Mucosa of rectum (tissue), 2 donors: Measurements from ENCODE around the gene SDF4.
A peak's percentile ranks its signal among the peaks of the same experiment; 100 is the strongest.

ENCODE experiments used
- H3K27ac ChIP-seq, 2 donors: one replicate each; pipeline ENCODE4 v1.7.0; 2013; ENCODE audit warnings: inconsistent platforms in 2 of 2, low read depth in 2 of 2, low read length in 2 of 2
- H3K27me3 ChIP-seq, 2 donors: one replicate each; pipeline ENCODE4 v1.7.0; 2013; ENCODE audit warnings: low read length in 2 of 2; ENCODE audit not compliant: control insufficient read depth in 2 of 2, insufficient read depth in 2 of 2
- H3K36me3 ChIP-seq, 2 donors: one replicate each; pipeline ENCODE4 v1.7.0; 2013; ENCODE audit warnings: low read length in 2 of 2; ENCODE audit not compliant: control insufficient read depth in 2 of 2, insufficient read depth in 2 of 2
- H3K4me1 ChIP-seq, 2 donors: one replicate each; pipeline ENCODE4 v1.7.0; 2013; ENCODE audit warnings: low read length in 2 of 2, mild to moderate bottlenecking in 1 of 2; ENCODE audit not compliant: control insufficient read depth in 2 of 2, insufficient read depth in 2 of 2
- H3K4me3 ChIP-seq, 2 donors: one replicate each; pipeline ENCODE4 v1.7.0; 2013; ENCODE audit warnings: low read length in 2 of 2
- H3K9ac ChIP-seq, 2 donors: one replicate each; pipeline ENCODE4 v1.7.0; 2013; ENCODE audit warnings: low read length in 2 of 2, low read depth in 1 of 2, mild to moderate bottlenecking in 1 of 2
- H3K9me3 ChIP-seq, 2 donors: one replicate each; pipeline ENCODE4 v1.7.0; 2013; ENCODE audit warnings: low read length in 2 of 2; ENCODE audit not compliant: control insufficient read depth in 2 of 2
- donor health status: healthy.
- donor health status: Normal muscosa, but diverticular disease.

SDF4 gene

DNA sequence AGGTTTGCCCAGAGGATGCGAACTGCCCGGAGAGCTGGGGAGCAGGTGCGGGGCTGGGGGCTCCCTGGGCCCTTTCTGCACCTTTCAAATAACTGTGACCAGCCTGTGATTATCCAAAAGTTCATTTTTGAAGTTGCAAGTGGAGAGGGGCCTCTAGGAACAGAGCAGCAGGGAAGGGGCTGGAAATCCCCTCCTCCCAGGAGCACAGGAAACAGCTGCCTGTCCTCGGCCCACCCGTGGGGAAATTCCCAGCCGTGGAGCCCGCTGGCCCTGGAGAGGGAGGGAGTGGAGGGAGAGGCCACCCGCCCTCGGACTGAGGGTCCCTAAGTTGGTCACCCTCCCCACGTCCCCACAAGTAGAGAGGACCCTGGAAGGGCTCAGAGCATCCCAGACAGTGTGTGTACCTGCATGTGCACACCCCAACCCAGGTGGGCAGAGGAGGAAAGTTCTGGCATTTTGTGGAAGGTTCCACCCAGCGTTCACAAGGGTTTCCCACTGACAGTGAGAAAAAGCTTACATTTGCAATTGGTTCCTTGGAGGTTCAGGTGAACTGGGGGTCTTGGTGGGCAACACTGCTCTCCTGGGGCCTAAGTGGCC is 16.6 kb downstream of the SDF4 start:
- no peak overlapping the region for H3K9ac ChIP-seq

DNA sequence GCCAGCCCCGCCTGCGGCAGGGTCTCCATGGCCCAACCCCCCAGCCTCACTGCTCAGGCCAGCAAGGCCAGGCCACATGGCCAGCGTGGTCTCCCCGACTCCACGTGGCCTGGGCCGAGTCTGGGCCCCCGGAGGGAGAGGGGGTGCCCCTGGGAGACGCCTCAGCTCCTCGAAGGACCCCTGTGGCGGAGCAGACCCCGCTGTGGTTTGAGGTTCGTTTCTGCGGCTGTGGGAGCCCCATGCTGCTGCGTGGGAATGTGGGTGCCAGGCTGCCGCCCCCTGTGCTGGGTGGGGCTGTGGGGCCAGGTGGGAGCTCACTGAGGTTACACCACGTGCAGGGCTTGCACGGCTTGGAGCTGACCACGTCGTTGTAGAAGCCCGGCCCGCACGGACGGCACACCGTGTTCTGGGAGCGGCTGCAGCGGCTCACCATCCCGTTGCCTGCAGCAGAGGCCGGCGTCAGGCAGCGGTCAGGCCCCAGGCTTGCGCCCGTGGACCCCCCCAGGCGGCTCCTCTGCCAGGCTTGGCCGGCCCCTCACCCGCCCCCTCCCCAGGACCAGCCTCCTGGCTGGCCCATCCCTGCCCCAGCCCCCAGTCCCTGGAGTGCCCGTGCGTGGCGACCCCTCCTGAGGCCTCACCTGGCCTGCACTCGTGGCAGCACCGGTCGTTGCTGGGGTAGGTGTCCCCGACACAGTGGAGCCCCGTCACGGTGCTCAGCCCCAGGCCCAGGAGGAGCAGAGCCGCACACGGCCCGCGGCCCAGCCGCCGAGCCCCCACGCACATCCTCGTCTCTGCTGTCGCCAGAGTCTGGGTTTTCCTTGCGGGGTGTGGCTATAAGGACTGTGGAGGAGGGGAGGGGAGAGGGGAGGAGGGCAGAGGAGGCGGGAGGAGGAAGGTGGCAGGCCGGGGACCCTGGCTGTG is 18.2 kb downstream of the SDF4 start, which contains the start of gene TNFRSF4:
TNFRSF4 (minus strand) TSS at position 809 of the 921 bp plus-strand sequence; CDS start at position 783, 26 bp downstream.
- Histone ChIP-seq H3K27ac (peak within 1 kb of the TSS in 1 of 2 donors; percentile 48), H3K9ac (no peak within 1 kb of the TSS), H3K27me3 (peaks cover 2 to 10% of the 10 kb centered on the region in 2 donors), H3K4me3 (peak within 1 kb of the TSS in 1 of 2 donors; percentile 13), H3K4me1 (peaks cover 3 to 5% of the 10 kb centered on the region in 2 donors), H3K9me3 (no peaks in the 10 kb centered on the region), H3K36me3 (peaks cover 15 to 20% of the 10 kb centered on the region in 2 donors)

More for the DNA sequence above, 16.6 kb downstream of the SDF4 start:
- H3K36me3 ChIP-seq = peaks cover 24 to 28% of the 10 kb centered on the region in 2 donors
- H3K27me3 ChIP-seq = peaks cover 0 to 4% of the 10 kb centered on the region in 2 donors
- H3K27ac ChIP-seq = no peak overlapping the region
- no peak overlapping the region for H3K4me3 ChIP-seq
- no peaks in the 10 kb centered on the region for H3K9me3 ChIP-seq
- peaks cover 3 to 5% of the 10 kb centered on the region in 2 donors for H3K4me1 ChIP-seq

DNA sequence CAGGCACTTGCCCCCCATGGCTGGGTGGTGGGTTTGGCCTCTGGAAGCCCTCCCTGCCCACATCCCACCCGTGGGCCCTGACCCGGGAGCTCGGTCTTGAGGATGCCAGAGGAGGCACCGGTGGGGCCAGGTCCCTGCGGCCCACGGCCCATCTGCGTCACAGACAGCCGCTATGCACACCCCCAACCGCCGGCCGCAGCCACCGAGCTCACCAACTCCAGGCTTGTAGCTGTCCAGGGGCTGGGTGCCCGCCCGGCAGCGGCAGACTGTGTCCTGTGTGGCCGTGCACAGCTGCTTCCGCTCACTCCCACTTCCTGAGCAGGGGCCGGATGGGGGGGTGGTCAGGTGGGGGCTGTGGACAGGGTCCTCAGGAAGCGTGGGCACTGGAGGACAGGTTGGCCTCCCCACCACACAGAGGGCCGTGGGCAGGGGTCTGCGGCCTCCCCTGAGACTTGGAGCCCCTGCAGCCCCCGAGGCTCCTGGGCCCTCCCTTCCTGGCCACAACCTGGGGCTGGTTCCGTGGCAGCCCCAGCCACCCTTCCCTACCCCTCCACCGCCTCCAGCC is 18.9 kb downstream of the SDF4 start:
- H3K36me3 ChIP-seq = peaks cover 8 to 12% of the 10 kb centered on the region in 2 donors
- peak overlapping the region; percentile 13 to 16 for H3K4me3 ChIP-seq
- H3K27ac ChIP-seq = peak overlapping the region; percentile 29 to 48
- H3K27me3 ChIP-seq = peaks cover 2 to 13% of the 10 kb centered on the region in 2 donors
- peaks cover 8 to 10% of the 10 kb centered on the region in 2 donors for H3K4me1 ChIP-seq
- peak overlapping the region in 1 of 2 donors; percentile 26 for H3K9ac ChIP-seq
- no peaks in the 10 kb centered on the region for H3K9me3 ChIP-seq

DNA sequence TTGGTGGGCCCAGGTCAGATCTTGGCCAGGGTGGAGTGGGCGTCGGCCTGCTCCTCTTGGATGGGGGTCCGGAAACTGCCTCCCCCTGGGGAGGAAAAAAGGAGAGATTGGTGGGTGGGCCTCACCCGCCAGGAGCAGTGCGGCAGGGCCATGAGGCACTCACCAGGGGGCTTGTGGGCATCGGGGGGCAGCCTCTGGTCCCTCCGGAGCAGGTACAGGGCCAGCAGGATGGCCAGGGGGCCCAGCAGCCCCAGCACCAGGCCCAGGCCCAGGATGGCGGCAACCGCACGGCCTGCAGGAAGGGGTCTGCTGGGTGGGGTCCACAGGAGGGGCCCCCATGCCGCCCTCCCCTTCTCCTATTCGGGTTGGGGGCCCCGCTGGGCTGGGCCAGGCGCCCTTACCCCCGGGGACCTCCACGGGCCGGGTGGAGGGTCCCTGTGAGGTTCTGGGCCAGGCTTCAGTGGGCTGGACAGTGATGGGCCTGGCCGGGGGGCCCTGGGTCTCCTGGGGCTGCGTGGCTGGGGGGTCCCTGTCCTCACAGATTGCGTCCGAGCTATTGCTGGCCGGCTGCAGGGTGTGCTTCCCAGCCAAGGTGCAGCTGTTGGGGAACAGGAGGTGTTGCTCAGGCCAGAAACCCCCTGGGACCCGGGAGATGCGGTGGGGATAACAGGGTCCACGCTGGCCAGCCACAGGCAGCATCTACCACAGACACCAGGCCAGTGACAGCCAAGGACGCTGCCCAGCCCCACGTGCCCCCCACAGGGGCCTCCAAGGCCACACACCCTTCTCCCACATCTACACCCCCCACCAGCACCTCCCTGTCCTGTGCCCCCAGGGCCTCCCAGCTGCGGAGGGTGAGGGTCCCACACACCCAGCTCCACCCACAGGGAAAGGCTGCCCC is 20.0 kb downstream of the SDF4 start:
- Histone ChIP-seq H3K27ac (no peak overlapping the region), H3K4me3 (no peak overlapping the region), H3K27me3 (peaks cover 5 to 18% of the 10 kb centered on the region in 2 donors)

DNA sequence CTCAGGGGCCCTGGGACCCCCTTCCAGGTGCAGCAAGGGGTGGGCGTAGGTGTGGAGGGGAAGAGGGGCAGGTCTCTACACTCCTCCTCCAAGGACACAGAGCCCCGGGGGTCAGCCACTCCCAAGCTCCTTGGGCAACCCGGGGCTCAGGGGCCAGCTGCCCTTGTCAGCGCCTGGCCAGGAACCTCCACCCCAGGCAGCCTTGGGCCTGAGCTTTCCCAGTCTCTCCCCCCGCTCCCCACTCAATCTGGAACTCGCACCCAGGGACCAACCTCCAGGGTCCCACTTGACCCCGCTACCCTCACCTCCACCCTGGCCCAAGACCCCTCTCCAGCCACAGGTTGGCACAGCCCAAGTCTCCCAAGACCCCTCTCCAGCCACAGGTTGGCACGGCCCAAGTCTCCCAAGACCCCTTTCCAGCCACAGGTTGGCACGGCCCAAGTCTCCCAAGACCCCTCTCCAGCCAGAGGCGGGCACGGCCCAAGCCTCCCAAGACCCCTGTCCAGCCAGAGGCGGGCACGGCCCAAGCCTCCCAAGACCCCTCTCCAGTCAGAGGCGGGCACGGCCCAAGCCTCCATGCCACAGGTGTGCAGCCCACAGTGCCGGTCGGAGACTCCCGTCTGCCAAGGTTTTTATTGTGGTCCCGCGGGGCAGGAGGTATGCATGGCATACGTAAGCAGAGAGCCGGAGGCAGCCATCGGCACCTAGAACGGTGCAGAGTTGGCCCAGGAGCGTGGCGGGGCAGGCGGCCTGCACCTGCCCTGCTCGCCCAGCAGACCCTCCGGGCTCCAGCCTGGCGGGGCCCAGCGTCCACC is 20.9 kb downstream of the SDF4 start:
- H3K27me3 ChIP-seq = peaks cover 9 to 26% of the 10 kb centered on the region in 2 donors
- H3K9ac ChIP-seq = no peak overlapping the region
- H3K27ac ChIP-seq = no peak overlapping the region
- no peak overlapping the region for H3K4me3 ChIP-seq
- no peaks in the 10 kb centered on the region for H3K36me3 ChIP-seq
- peaks cover 12 to 14% of the 10 kb centered on the region in 2 donors for H3K4me1 ChIP-seq
- no peaks in the 10 kb centered on the region for H3K9me3 ChIP-seq

More for the DNA sequence above, 20.0 kb downstream of the SDF4 start:
- Histone ChIP-seq H3K4me1 (peaks cover 8 to 10% of the 10 kb centered on the region in 2 donors), H3K36me3 (peaks cover 3 to 6% of the 10 kb centered on the region in 2 donors), H3K9ac (no peak overlapping the region), H3K9me3 (no peaks in the 10 kb centered on the region)

DNA sequence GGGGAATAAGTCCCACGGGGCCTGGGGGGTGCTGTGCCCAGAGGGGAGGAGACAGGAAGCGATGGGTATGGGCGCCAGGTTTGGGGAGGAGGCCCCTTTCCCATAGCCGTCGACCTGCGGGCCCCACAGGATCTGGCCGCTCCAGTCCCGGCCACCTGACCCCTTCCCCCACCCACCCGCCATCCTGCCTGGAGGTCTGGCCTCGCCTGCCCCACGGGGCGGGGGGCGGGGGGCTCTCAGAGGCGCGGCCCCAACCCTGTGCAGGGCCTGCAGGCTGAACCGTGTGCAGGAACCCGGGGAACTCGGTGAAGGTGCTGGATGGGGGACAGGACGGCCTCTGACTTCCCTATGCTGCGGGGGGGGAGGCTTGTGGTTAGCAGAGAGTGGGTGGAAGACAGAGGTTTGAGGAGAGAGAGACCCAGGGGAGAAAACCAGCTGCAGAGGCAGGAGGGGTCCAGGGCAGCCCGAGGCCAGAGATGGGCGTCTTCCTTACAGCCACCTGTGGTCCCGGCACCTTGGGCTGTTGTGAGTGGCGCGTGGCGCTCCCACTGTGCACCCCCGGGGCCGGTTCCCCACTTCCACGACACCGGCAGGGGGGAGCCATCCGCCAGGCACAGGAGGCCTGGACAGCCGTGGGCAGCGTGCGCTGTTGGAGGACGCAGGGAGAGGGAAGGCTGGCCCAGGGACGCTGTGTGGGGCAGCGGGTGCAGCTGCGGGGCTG is 22.9 kb downstream of the SDF4 start:
- Histone ChIP-seq H3K36me3 (no peaks in the 10 kb centered on the region), H3K9ac (peak overlapping the region in 1 of 2 donors; percentile 65), H3K9me3 (no peaks in the 10 kb centered on the region), H3K27ac (peak overlapping the region; percentile 37 to 74), H3K27me3 (peaks cover 14 to 38% of the 10 kb centered on the region in 2 donors), H3K4me3 (peak overlapping the region in 1 of 2 donors; percentile 30), H3K4me1 (peaks cover 14 to 16% of the 10 kb centered on the region in 2 donors)

DNA sequence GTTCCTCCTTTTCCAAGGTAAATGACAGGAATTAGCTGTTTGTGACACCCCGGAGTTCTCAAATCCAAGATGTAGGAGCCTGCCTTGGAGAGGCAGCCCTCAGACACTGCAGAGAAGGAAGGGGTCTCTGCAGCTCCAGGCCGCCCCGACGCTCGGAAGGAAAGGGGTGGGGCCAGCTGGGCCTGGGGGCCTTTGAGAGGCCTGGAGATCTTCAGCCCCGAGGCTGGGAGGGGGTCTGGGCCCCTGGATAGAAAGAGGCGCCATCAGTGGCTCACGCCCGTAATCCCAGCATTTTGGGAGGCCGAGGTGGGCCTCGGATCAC is 24.3 kb downstream of the SDF4 start:
- H3K4me3 ChIP-seq = no peak overlapping the region
- peak overlapping the region in 1 of 2 donors; percentile 22 for H3K27ac ChIP-seq

DNA sequence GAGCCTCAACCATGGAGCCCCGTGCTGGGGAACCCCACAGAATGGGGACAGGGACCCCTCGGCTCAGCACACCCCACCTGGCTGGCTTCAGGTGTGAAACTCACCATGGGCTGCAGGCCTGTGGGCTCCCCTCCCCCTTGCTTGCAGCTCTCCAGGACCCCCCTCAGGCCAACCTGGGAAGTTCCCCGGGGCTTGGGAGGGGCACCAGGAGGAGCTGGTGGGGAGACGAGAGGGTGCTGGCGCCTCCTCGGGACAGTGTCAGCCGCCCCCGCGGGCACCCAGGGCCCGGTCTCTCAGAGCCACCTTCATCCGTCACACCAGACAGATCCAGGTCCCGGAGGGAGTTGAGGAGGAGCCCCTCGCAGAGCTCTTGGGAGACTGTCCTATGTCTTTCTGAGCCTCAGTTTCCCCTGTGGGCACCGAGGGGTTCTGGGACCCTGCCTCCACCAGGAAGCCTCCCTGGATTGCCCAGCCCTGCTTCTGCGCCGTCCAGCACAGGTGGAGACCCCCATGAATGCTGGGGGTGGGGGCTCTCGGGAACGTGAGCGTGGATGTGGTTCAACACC is 24.8 kb downstream of the SDF4 start:
- H3K36me3 ChIP-seq = no peaks in the 10 kb centered on the region
- H3K9me3 ChIP-seq = no peaks in the 10 kb centered on the region
- H3K27ac ChIP-seq = peak overlapping the region in 1 of 2 donors; percentile 32
- H3K4me1 ChIP-seq = peaks cover 9 to 14% of the 10 kb centered on the region in 2 donors
- no peak overlapping the region for H3K4me3 ChIP-seq
- H3K9ac ChIP-seq = no peak overlapping the region
- H3K27me3 ChIP-seq = peaks cover 14 to 38% of the 10 kb centered on the region in 2 donors

More for the DNA sequence above, 24.3 kb downstream of the SDF4 start:
- Histone ChIP-seq H3K36me3 (no peaks in the 10 kb centered on the region), H3K9ac (no peak overlapping the region), H3K27me3 (peaks cover 14 to 38% of the 10 kb centered on the region in 2 donors), H3K4me1 (peaks cover 9 to 16% of the 10 kb centered on the region in 2 donors), H3K9me3 (no peaks in the 10 kb centered on the region)
